ENCODE results near the gene B4GALT5. TPM values are rescaled to one million over a fixed set of nuclear protein-coding genes. Genes with fewer than 3 reads are reported as not detected.
"Not testable (repeated sequence)": the region's sequence is repeated elsewhere in the genome, so short reads cannot be mapped to it uniquely, and the experiment has no call there.

The B4GALT5 gene, protein sequence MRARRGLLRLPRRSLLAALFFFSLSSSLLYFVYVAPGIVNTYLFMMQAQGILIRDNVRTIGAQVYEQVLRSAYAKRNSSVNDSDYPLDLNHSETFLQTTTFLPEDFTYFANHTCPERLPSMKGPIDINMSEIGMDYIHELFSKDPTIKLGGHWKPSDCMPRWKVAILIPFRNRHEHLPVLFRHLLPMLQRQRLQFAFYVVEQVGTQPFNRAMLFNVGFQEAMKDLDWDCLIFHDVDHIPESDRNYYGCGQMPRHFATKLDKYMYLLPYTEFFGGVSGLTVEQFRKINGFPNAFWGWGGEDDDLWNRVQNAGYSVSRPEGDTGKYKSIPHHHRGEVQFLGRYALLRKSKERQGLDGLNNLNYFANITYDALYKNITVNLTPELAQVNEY
- total RNA-seq (18.4 TPM), polyA plus RNA-seq (ENCODE audit: insufficient read depth in 1 of 8, insufficient read length in 8 of 8, low replicate concordance in 1 of 8) (10 to 100 TPM; 29.0 to 45.6 (median 38.1) TPM)
- long read RNA-seq, donor 1, full-length matches to known transcripts = 3 of 3 reads
- long read RNA-seq, donor 1, partial matches to known transcripts = 0 of 3 reads
- long read RNA-seq, donor 1, other reads (novel, unspliced or antisense) = 0 of 3 reads
- long read RNA-seq, donor 2, full-length matches to known transcripts = 1 of 1 reads
- long read RNA-seq, donor 2, partial matches to known transcripts = 0 of 1 reads
- long read RNA-seq, donor 2, other reads (novel, unspliced or antisense) = 0 of 1 reads
- long read RNA-seq, donor 3, full-length matches to known transcripts = 4 of 4 reads
- long read RNA-seq, donor 3, partial matches to known transcripts = 0 of 4 reads
- long read RNA-seq, donor 3, other reads (novel, unspliced or antisense) = 0 of 4 reads
- long read RNA-seq, donor 4, full-length matches to known transcripts = 5 of 5 reads
- long read RNA-seq, donor 4, partial matches to known transcripts = 0 of 5 reads
- long read RNA-seq, donor 4, other reads (novel, unspliced or antisense) = 0 of 5 reads
- long read RNA-seq, donor 5, full-length matches to known transcripts = 14 of 14 reads
- long read RNA-seq, donor 5, partial matches to known transcripts = 0 of 14 reads
- long read RNA-seq, donor 5, other reads (novel, unspliced or antisense) = 0 of 14 reads
- long read RNA-seq, donor 6, full-length matches to known transcripts = 6 of 6 reads
- long read RNA-seq, donor 6, partial matches to known transcripts = 0 of 6 reads
- long read RNA-seq, donor 6, other reads (novel, unspliced or antisense) = 0 of 6 reads
- long read RNA-seq, donor 7, full-length matches to known transcripts = 5 of 5 reads
- long read RNA-seq, donor 7, partial matches to known transcripts = 0 of 5 reads
- long read RNA-seq, donor 7, other reads (novel, unspliced or antisense) = 0 of 5 reads
- long read RNA-seq, donor 8, full-length matches to known transcripts = 4 of 4 reads
- long read RNA-seq, donor 8, partial matches to known transcripts = 0 of 4 reads
- long read RNA-seq, donor 8, other reads (novel, unspliced or antisense) = 0 of 4 reads
- long read RNA-seq, donor 9, full-length matches to known transcripts = 3 of 3 reads
- long read RNA-seq, donor 9, partial matches to known transcripts = 0 of 3 reads
- long read RNA-seq, donor 9, other reads (novel, unspliced or antisense) = 0 of 3 reads
- long read RNA-seq, donor 10, full-length matches to known transcripts = 8 of 8 reads
- long read RNA-seq, donor 10, partial matches to known transcripts = 0 of 8 reads
- long read RNA-seq, donor 10, other reads (novel, unspliced or antisense) = 0 of 8 reads
- long read RNA-seq, donor 11, full-length matches to known transcripts = 1 of 1 reads
- long read RNA-seq, donor 11, partial matches to known transcripts = 0 of 1 reads
- long read RNA-seq, donor 11, other reads (novel, unspliced or antisense) = 0 of 1 reads

DNA sequence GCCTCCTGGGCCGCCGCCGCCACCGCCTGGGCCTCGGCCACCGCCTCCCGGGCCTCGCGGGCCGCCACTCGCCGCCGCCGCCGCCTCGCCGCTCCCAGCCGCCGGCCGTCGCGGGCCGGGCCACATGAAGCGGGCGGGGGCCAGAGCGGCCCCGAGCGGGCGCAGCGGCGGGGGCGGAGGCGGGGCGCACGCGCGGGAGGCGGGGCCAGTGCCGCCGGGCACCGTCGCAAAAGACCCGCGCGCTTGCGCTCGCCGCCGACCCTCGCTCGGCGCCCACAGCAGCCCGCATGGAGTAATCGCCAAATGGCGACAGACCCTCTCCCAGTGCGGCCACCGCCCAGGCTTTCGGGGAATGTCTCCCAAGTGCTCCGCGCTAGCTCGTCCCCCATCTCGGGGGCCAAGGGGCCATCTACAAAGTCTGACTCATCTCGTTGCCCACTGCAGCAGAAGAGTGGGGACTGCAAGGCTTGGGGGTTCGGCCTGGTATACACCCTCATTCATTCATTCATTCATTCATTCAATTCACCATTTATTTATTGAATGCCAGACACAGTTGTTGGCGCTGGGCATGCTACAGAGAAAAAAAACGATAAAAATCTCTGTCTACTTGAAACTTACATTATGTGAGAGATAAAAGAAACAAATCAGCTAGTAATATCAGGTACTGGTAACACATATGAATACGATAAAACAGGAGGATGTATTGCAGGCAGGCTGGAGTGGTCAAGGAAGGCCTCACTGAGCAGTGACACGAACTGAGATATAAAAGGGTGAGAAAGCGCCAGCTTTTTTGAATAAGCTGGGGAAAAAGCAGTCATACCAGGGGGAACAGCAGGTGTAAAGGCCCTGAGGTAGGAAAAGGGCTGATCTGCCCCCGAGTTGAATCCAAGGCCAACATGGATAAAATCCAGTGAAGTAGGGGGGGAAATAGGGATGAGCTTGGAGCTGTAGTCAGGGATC, at the start of gene B4GALT5:
TSS of gene B4GALT5 (minus strand) at position 126 of the 960 bp plus-strand sequence. CDS start 188 bp downstream, outside the sequence.
- H3K4me1 ChIP-seq (ENCODE audit: control insufficient read depth, insufficient read depth, low read length) = peaks cover 16% of the 10 kb centered on the region
- H3K4me3 ChIP-seq (ENCODE audit: low read length) = peak within 1 kb of the TSS; percentile 95
- DNase-seq = peak; percentile 92
- no peaks in the 10 kb centered on the region for H3K27me3 ChIP-seq (ENCODE audit: control insufficient read depth, insufficient read depth, low read length)
- 4% methylated on average over 68 of the region's 70 CpGs for WGBS (ENCODE audit: insufficient coverage)
- no peaks in the 10 kb centered on the region for H3K9me3 ChIP-seq (replicated peaks; ENCODE audit: control insufficient read depth, low read depth, low read length)
- peak within 1 kb of the TSS; percentile 88 for H3K27ac ChIP-seq (ENCODE audit: low read length)
- no peaks in the 10 kb centered on the region for H3K36me3 ChIP-seq (ENCODE audit: control insufficient read depth, insufficient read depth, low read length)

DNA sequence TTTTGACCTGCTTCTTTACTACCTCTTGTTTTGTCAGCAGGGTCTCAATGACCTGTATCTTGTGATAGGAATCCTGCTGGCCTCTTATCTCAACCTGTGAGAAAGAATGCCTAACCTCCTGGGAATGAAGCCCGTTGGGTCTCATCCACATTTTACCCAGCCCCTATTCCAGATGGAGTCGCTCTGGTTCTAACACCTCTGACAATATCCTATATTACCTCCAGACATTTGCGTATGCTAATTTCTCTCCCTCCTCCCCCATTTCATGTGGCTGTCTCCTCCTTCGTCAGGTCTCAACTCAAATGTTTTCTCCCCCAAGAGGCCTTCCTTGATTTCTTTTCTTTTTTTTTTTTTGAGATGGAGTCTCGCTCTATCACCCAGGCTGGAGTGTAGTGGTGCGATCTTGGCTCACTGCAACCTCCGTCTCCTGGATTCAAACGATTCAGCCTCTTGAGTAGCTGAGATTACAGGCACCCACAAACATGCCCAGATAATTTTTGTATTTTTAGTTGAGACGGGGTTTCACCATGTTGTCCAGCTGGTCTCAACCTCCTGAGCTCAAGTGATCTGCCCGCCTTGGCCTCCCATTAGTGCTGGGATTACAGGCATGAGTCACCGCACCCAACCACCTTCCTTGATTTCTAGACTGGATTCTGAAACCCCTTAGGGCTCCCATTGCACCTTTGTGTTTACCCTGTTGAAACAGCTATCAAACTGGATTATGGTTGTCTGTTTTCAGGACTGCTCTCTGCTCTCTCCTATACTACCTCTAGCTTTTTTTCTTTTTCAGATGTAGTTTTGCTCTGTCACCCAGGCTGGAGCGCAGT, 49.5 kb upstream of the B4GALT5 start:
- WGBS (ENCODE audit: insufficient coverage) = 82% methylated on average over 7 of the region's 12 CpGs
- Histone ChIP-seq H3K9me3 (replicated peaks; ENCODE audit: control insufficient read depth, low read depth, low read length) (no peaks in the 10 kb centered on the region), H3K4me1 (ENCODE audit: control insufficient read depth, insufficient read depth, low read length) (peaks cover 3% of the 10 kb centered on the region), H3K27me3 (ENCODE audit: control insufficient read depth, insufficient read depth, low read length) (no peaks in the 10 kb centered on the region), H3K27ac (ENCODE audit: low read length) (no peak overlapping the region), H3K4me3 (ENCODE audit: low read length) (no peak overlapping the region), H3K36me3 (ENCODE audit: control insufficient read depth, insufficient read depth, low read length) (no peaks in the 10 kb centered on the region)
- no peak for DNase-seq

DNA sequence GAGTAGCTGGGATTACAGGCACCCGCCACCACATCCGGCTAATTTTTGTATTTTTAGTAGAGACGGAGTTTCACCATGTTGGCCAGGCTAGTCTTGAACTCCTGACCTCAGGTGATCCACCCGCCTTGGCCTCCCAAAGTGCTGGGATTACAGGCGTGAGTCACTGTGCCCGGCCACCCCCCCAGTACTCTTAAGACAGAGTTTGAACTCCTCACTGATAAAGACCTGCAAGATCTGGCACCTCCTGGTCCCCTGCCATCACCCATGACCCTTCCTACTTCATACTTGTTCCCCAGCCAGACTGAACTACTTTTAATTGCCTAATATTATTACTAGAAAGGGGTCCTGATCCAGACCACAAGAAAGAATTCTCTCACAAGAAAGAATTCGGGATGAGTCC, 48.2 kb upstream of the B4GALT5 start:
- not testable (repeated sequence) for H3K36me3 ChIP-seq (ENCODE audit: control insufficient read depth, insufficient read depth, low read length); H3K4me3 ChIP-seq (ENCODE audit: low read length); H3K27ac ChIP-seq (ENCODE audit: low read length); DNase-seq; H3K4me1 ChIP-seq (ENCODE audit: control insufficient read depth, insufficient read depth, low read length); H3K9me3 ChIP-seq (replicated peaks; ENCODE audit: control insufficient read depth, low read depth, low read length); H3K27me3 ChIP-seq (ENCODE audit: control insufficient read depth, insufficient read depth, low read length)
- WGBS (ENCODE audit: insufficient coverage) = 71% methylated on average over 2 of the region's 7 CpGs

DNA sequence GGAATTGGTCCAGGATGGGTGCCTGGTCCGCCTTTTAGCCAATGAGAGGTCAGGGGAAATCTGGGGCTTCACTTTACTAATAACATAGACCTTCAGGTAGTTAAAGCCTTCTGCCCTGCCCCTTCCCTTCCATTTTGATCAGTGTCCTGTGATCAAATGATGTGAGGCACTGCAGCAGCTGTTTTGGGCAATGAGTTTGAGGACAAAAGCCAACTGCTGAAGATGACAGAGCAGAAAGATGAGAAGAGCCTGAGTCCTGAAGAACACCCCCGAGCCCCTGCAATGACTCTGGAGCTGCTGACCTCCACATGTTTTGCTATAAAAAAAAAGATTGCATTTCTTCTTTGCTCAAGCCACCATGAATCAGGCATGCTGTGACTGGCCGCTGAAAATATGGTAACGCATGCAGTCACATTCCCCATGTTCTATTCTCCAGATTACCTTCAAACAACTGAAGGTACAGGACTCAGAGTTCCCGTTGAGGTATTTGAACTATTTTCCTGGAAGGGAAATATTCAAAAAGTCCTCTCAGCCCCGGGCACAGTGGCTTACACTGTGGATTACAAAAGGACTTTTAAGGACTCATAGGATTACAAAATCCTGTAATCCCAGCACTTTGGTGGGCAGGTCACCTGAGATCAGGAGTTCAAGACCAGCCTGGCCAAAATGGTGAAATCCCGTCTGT, 45.7 kb upstream of the B4GALT5 start:
- no peak overlapping the region for H3K27ac ChIP-seq (ENCODE audit: low read length)
- no peaks in the 10 kb centered on the region for H3K36me3 ChIP-seq (ENCODE audit: control insufficient read depth, insufficient read depth, low read length)
- no peaks in the 10 kb centered on the region for H3K27me3 ChIP-seq (ENCODE audit: control insufficient read depth, insufficient read depth, low read length)
- H3K4me1 ChIP-seq (ENCODE audit: control insufficient read depth, insufficient read depth, low read length) = peaks cover 4% of the 10 kb centered on the region
- DNase-seq = no peak
- H3K4me3 ChIP-seq (ENCODE audit: low read length) = no peak overlapping the region
- H3K9me3 ChIP-seq (replicated peaks; ENCODE audit: control insufficient read depth, low read depth, low read length) = no peaks in the 10 kb centered on the region
- WGBS (ENCODE audit: insufficient coverage) = 82% methylated on average over 3 of the region's 7 CpGs

DNA sequence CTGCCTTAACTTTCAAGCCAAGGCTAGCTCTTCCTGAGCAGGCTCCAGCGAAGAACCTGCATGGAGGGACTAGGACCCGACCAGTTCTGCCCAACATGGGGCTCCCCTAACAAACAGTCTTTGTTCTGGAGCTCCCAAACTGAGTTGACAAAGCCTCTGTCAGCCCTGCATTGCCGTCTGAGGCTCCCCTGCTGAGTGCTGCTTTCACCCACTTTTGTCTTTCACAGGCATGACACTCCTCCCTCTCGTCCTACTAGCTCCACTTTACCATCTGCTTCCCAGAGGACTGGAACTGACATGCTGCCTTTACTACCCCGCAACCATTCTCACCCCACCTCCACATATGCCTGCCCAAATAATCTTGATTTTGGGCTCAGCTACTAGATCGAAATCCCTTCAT, 45.1 kb upstream of the B4GALT5 start:
- Histone ChIP-seq H3K36me3 (ENCODE audit: control insufficient read depth, insufficient read depth, low read length) (no peaks in the 10 kb centered on the region), H3K27ac (ENCODE audit: low read length) (no peak overlapping the region), H3K4me1 (ENCODE audit: control insufficient read depth, insufficient read depth, low read length) (peaks cover 4% of the 10 kb centered on the region), H3K4me3 (ENCODE audit: low read length) (no peak overlapping the region), H3K9me3 (replicated peaks; ENCODE audit: control insufficient read depth, low read depth, low read length) (no peaks in the 10 kb centered on the region), H3K27me3 (ENCODE audit: control insufficient read depth, insufficient read depth, low read length) (no peaks in the 10 kb centered on the region)
- DNase-seq = no peak
- WGBS (ENCODE audit: insufficient coverage) = 62% methylated on average over 6 of the region's 6 CpGs

DNA sequence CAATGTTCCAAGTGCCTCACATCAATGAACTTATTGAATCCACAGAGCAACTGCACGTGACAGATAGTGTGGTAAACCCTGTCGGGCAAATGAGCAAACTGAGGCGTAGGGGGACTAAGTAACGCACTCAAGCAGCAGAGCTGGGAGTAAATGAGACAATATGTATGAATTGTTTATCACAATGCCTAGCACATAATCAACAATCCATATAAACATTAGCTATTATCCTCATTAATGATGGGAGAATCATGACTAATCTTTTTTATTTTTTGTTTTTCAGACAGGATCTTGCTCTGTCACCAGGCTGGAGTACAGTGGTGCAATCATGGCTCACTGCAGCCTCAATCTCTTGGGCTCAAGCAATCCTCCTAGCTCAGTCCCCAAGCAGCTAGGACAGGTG, 43.9 kb upstream of the B4GALT5 start:
- H3K36me3 ChIP-seq (ENCODE audit: control insufficient read depth, insufficient read depth, low read length) = no peaks in the 10 kb centered on the region
- no peak for DNase-seq
- no CpG with 5 or more reads among the region's 4 CpGs for WGBS (ENCODE audit: insufficient coverage)
- no peak overlapping the region for H3K27ac ChIP-seq (ENCODE audit: low read length)
- H3K27me3 ChIP-seq (ENCODE audit: control insufficient read depth, insufficient read depth, low read length) = no peaks in the 10 kb centered on the region
- peaks cover 9% of the 10 kb centered on the region for H3K4me1 ChIP-seq (ENCODE audit: control insufficient read depth, insufficient read depth, low read length)
- H3K4me3 ChIP-seq (ENCODE audit: low read length) = no peak overlapping the region
- no peaks in the 10 kb centered on the region for H3K9me3 ChIP-seq (replicated peaks; ENCODE audit: control insufficient read depth, low read depth, low read length)

DNA sequence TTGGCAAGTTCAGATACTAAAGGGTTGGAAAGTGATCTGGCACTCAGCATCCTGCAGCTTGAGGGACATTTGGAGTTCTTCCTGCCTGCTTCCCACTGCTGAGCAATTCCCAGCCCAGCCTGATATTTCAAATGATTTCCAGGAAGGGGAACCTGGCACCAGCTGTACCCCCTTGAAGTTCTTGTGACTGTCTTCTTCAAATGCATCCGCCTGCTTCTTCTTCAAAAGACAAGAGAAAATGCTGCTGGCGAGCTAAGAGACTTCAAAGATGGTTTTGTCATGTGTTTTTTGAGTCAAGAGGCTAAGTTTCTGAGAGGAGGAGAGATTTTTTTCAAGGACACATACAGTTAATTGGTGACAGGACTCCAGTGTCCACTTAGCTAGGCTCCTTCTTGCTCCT, 42.6 kb upstream of the B4GALT5 start:
- H3K4me3 ChIP-seq (ENCODE audit: low read length) = no peak overlapping the region
- no peaks in the 10 kb centered on the region for H3K9me3 ChIP-seq (replicated peaks; ENCODE audit: control insufficient read depth, low read depth, low read length)
- no peak overlapping the region for H3K27ac ChIP-seq (ENCODE audit: low read length)
- peak; percentile 28 for DNase-seq
- no peaks in the 10 kb centered on the region for H3K36me3 ChIP-seq (ENCODE audit: control insufficient read depth, insufficient read depth, low read length)
- no CpG with 5 or more reads among the region's 2 CpGs for WGBS (ENCODE audit: insufficient coverage)
- no peaks in the 10 kb centered on the region for H3K27me3 ChIP-seq (ENCODE audit: control insufficient read depth, insufficient read depth, low read length)
- peaks cover 12% of the 10 kb centered on the region for H3K4me1 ChIP-seq (ENCODE audit: control insufficient read depth, insufficient read depth, low read length)

Measured in muscle of leg (tissue), 16 donors.